Measurements from ENCODE around the gene STXBP6.

GRCh38 chr14:24814944-24815343 lies 235.0 kb downstream of the STXBP6 start:
- no peak for TF ChIP-seq ZFX (IDR thresholded peaks at IDR 0.05)
- no peak for TF ChIP-seq CTCF (conservative IDR thresholded peaks at IDR 0.05)

Measured in C4-2B (cell line).